ENCODE data around the gene KCNJ14.
A peak's percentile ranks its signal among the peaks of the same experiment; 100 is the strongest.

Gene KCNJ14

DNA sequence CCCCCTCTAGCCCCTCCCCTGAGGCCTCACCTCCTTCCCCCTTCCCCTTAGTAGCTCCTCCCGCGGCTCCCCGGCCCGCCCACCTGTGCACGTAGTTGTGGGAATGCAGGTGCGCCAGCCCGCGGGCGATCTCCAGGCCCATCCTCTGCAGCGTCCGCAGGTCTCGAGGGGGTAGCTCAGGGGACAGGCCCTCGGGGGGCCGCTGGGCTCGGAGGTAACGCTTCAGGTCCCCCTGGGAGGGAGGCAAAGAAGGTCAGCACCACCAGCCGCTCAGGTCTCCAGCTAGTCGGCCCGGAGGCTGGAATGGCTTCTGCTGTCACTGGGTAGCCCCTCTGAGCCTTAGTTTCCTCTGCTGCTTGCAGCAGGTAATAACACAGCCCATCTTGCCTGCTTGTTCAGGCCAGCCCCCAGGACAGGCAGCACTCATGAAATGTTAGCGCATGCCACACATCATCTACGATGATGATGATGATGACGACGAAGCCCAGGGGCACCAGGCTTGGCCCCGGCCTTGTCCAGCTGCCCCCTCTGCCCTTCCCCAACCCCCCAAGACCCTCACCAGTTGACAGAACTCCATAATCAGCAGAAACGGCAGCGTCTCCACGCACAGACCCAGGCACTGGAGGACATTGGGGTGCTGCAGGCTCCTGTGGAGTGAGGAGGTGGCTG, 47.1 kb downstream of the KCNJ14 start:
- DNase-seq (ENCODE audit: low read depth in 2 of 3, low spot score in 1 of 3): no peak

DNA sequence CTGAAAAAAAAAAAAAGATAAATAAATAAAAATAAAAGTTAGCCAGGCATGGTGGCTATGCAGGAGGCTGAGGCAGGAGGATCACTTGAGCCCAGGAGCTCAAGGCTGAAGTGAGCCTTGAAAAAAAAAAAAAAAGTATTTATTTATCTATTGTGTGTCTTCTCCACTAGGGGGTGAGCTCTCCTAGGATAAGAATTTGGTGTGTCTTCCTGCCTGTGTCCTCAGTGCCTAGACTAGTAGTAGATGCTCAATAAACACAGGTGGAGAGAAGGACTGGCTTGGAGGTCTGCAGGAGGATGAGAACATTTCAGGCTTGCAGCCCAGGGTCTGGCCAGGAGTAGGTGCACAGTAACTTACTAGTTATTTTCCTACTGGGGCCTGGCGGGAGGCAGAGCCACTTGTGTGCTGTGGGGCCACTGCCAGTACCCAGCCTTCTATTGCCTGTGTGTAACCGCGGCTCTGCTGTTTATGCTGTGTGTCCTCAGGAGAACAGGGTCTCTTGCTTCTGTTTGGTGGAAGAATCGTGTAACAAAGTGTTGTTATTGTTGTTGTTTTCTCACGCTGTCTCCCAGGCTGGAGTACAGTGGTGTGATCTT, 50.9 kb downstream of the KCNJ14 start:
- no peak for DNase-seq (ENCODE audit: low read depth in 2 of 3, low spot score in 1 of 3)

DNA sequence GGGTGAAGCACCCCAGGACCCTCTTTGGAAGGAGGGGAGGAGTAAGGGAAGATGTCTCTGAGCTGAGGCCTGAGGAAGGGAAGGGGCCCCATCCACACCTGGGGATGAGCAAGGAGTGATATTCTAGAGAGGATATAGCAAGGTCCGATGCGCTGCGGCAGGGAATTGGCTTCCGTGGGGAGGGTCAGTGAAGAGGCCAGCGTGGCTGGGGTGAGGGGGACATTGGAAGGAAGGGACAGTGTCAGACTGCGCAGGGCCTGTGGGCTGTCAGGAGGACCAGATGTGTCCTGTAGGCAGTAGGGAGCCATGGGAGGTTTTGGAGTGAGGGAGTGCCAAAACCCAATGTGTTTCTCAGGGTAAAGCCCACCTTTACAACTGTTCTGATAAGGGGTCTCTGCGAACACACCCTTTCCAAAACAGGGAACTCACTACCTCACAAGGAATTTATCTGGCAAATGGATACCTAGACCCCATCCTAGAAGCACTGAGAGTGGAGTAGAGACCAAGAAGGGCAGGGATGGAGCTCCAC, 52.6 kb downstream of the KCNJ14 start:
- DNase-seq (ENCODE audit: low read depth in 2 of 3, low spot score in 1 of 3): no peak

DNA sequence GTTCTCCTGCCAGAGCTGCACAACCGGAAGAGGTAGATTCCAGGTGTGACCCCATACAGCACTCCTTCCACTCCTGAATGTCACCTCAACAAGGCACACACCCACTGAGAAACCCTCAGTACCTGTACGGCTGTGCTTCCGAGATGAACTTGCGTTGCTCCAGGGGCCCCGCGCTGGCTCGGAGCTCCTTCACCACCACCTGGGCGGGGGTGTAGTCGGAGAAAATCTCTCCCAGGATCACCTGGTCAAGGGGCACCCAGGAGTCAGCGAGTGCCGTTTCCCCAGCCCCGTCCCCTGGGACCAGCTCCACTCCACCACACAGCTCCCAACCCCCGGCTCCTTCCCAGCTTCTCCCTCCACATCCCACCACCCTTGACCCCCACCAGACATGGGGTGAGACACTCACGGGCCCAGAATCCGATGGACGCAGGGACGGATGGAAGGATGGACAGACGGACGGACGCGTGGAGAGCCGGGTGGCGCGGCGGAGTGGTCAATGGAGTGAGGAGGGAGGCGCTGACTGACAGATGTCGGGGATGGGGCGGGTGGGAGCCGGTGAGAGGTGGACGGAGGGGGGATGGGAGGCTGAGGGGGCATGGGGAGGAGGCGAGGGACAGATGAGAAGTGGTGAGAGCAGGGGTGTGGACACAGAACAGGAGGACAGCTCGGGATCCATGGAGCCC, 53.5 kb downstream of the KCNJ14 start:
- DNase-seq (ENCODE audit: low read depth in 2 of 3, low spot score in 1 of 3): no peak

DNA sequence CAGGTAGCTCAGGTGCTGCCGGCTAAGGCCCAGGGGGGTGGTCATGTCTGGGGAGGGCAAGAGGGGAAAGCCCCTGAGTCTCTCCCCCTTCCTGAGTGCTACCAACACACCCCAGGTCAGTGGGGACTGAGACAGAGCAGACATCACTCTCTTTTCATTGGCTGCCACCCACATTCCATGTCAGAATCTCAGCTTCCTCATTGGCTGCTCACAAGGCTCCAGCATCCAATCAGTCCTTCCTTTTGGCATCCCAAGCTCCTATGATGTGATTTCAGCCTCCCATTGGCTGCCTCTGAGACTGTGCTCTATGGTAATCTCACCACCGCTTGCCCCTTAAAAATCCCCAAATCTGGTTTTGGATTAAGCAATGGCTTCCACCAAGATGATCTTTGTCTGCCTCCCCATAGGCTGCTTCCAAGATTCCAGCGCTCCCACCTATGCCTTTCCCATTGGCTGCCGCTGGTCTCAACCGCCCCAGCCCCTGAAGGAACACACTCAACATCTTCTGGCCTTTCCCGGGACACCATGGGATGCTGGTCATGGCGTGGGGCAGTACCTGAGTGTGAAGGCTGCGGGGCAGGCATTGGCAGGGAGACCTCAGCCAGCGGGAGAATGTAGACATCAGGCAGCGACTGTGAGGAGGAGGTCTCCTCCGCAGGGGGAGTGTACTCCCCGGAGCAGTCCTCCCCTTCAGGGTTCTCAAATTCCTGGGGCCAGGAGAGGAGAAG, 54.3 kb downstream of the KCNJ14 start:
- no peak for DNase-seq (ENCODE audit: low read depth in 2 of 3, low spot score in 1 of 3)

DNA sequence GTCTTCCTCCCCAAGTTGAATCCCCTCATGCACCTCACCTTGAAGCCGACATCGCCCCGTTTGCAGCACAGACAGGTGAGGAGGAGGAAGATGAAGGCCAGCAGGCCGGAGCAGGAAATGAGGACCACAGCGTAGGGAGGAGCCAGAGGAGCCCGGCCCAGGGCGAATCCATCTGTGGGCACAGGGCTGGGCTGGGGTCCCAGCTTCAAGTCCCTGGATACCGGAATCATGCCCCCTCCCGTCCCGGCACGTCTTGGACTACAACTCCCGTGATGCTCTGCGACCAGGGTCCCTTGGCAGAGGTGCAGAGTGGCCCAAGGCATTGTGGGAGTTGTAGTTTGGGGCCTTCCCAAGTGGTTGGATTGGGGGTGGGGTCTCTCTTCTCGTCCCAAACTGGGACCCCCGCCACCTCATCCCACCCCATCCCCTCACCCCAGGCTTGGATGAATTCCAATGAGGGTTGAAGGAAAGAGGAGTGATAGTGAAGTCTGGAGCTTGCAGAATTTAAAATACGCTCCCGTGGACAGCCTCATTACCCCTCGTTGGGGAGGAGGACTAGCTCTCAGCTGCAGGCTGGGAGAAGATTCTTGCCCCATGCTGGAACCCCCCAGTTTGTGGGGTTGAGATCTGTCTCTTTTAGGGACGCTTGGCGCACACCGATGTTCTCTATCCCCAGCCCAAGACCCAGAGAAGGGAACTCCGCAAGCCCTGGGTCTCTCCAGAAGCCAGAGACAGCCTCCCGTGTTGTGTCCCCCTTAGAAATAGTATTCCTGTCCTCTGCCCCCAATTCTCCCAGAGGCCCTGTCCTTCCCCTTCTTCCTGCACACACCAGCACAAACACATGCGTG, 55.3 kb downstream of the KCNJ14 start:
- DNase-seq (ENCODE audit: low read depth in 2 of 3, low spot score in 1 of 3): peak in 2 of 3 donors; percentile 67 to 82

DNA sequence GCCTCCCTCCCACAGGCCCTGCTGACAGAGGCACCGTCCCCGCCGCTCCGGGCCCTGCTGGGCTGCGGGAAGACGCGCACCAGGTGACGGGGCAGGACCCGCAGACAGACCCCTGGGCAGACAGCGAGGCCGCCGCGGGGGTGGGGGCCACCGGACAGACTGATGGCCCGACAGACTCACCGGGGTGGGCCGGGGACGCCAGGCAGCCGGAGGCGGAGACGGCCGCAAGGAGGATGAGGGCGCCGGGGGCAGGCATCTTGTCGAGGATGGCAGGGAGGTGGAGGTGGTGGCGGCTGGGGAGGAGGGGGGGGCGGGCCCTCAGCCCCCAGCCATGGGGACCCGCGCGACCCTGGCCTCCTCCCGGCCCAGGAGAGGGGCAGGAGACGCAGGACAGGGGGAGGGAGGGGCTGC, 56.0 kb downstream of the KCNJ14 start:
- DNase-seq (ENCODE audit: low read depth in 2 of 3, low spot score in 1 of 3): no peak

DNA sequence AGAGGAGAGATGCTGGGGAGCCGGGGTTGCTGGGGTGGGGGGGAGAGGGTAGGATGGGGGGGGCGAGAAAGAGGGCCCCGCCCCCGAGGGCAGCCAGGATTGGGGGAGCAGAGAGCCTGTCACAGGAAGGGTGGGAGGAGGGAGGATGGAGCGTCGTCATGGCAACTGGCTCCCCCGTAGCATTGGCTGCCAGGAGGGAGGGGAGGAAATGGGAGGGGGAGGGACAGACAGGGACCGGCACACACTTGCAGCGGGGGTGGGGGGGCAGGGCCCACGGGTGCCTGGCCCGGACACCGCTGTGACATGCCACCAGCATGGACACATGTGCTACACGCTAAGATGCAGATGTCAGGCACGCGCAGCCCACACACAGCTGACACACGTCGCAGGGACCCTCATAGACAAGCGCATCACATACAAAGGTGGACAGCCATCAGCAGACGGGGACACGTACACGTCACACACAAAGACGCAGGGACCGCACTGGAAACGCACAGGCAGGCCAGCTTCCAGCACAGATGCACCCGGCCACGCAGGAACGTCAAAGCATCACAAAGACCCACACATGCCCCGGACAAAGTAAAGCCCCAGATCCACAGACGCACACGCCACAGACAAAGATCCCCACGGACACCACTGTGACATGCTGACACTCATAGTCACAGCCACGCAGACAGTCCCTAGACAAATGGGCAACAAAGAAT, 56.6 kb downstream of the KCNJ14 start, which contains the start of gene LMTK3:
Gene LMTK3 (minus strand): TSS at position 36 of the 704 bp plus-strand sequence. CDS start 259 bp downstream, outside the sequence.
- DNase-seq (ENCODE audit: low read depth in 2 of 3, low spot score in 1 of 3): peak in 2 of 3 donors; percentile 63 to 68

DNA sequence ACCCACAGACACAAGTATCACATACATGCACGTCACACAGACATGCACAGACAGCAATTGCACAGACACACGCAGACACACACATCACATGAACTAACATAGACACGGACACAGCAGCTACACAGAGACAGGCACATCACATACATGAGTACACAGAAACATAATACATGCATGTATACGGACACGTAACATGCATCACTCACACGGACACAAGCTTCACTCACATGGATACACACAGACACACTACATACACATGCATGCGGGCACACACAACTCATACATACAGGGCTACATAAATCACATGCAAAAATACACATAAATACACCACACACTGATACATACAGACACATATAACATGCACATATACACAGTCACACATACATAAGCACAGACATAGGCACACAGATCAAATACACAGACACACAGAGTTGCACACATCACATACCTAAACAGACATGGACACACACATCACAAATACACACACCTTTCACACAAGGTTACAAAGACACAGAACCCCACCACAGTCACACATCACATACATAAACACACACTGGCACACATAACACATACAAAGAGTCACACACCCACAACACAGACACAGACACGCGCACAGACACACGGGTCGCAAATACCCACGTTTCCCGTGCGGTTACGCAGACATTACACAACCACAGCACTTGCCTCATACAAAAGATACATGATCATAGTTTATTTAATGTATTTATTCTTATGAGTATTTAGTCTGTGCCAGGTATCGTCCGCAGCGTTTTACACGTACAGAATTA, 57.3 kb downstream of the KCNJ14 start:
- DNase-seq (ENCODE audit: low read depth in 2 of 3, low spot score in 1 of 3): no peak

DNA sequence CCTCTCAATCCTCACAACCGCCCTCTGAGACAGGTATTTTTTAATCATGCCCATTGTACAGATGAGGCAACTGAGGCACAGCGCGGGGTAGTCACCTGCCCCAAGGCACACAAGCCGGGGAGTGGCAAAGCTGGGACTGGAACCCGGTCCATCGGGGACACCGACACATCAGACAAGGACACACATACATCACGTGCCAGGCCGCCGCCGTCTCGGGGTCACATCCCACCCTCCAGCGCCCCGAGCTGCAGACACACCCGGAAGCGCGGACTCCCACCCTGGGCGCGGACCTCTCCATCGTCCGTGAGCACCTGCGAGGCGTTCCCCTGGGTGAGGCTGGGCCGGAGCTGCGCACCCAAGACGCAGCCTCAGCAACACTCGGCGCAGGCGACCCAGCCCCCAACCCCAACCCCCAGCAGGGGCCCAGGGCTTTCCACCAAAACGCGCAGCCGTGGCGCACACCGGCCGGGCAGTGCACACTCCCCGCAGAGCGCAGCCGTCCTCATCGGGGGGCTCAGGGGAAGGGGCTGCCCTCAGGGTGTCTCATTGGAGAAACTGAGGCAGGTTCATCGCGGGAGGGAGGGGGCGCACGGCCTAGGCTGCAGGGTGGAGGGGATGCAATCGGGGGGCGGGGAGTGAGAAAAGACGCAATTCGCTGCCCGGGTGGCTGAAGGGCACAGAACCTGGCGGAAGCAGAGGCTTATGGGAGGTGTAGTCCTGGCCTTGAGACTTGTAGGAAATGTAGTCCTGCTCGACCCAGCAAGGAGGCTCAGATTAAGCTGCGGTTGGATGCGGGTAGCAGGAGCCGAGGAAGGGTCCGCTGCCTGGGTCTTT, 58.1 kb downstream of the KCNJ14 start:
- peak in 2 of 3 donors; percentile 66 to 68 for DNase-seq (ENCODE audit: low read depth in 2 of 3, low spot score in 1 of 3)

DNA sequence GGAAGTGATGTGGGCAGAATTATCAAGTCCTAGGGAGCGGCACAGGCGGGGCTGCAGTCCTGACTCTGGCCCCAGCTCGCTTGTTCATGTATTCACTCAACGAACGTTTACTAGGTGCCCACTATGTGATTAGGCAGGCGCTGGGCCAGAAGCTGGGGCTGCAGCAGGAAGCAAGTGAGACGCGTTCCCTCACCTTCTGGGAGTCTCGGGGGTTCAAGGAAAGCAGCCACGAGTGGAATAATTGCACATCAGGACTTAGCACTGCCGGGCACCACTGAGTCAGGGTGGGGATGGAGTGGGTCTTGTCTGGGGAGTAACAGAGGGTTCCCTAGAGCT, 58.7 kb downstream of the KCNJ14 start:
- DNase-seq (ENCODE audit: low read depth in 2 of 3, low spot score in 1 of 3): no peak

DNA sequence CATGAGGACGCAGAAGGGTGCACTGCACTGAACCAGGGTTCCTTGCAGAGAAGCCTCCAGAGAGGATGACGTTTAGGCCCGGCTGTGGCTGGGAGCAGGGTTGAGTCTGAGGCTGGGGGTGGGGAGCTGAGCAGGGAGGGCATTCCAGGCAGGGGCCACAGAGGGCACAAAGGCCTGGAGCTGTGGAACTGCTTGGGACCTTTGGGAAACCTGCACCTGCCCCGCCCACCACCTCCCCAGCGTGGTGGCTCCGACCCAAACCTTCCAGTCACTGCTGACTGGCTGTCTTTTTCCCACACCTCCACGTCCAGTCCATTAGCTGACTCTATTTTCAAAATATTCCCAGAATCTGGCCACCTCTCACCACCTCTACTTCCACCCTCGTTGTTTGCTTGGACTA, 61.2 kb downstream of the KCNJ14 start:
- DNase-seq (ENCODE audit: low read depth in 2 of 3, low spot score in 1 of 3): no peak

Measured in stimulated activated CD4-positive, alpha-beta T cell treated with anti-CD3 and anti-CD28 coated beads, Interleukin-12 subunit alpha, Interleukin-12 subunit beta, amount 100 ng/mL, for 48 hours (primary cell).